Prostate gland (tissue), 2 donors: ENCODE results near the gene MT1B.
"Not testable (repeated sequence)": the region's sequence is repeated elsewhere in the genome, so short reads cannot be mapped to it uniquely, and the experiment has no call there.

Experiments used
- POLR2A ChIP-seq: fragments of 450-650 bp; IDR thresholded peaks from one replicate; pipeline ENCODE4 v1.6.1; 2016; ENCODE audit warnings: antibody characterized with exemption, mild to moderate bottlenecking
- POLR2AphosphoS5 ChIP-seq: sonication (generic); formaldehyde crosslinking; IDR thresholded peaks from one replicate; pipeline ENCODE4 v1.6.1; 2017; ENCODE audit warnings: antibody characterized with exemption
- TF ChIP-seq, protein P1 (sequence below), 4 experiments: fragments of 200-600 bp in 2 of 4; fragments of 450-650 bp in 2 of 4; sonication (generic) in 2 of 4; IDR thresholded peaks; 1 replicate in 3 of 4; 2 replicates in 1 of 4; pipeline ENCODE4 v1.5.1; 2016 to 2019; ENCODE audit warnings: antibody characterized with exemption in 4 of 4, mild to moderate bottlenecking in 2 of 4, moderate library complexity in 2 of 4

DNA sequence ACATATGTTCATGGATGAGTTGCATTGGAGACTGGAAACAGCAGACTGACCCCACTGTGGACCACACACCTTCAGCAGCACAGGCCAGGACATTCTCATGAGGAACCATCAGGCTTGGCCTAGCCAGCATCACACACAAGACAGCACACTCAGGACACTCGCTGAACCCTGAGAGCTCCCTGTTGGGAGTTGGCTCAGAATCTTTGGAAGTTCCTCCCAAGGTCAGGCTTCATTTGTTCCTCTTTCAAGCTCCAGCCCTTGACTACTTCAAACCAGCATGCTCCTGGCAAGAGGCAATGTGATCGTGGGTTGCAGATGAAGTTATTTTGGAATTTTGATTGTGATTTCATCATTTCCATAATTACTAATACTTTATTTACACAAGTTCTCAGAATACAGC, 20.0 kb downstream of the MT1B start:
- TF ChIP-seq, protein P1, sequence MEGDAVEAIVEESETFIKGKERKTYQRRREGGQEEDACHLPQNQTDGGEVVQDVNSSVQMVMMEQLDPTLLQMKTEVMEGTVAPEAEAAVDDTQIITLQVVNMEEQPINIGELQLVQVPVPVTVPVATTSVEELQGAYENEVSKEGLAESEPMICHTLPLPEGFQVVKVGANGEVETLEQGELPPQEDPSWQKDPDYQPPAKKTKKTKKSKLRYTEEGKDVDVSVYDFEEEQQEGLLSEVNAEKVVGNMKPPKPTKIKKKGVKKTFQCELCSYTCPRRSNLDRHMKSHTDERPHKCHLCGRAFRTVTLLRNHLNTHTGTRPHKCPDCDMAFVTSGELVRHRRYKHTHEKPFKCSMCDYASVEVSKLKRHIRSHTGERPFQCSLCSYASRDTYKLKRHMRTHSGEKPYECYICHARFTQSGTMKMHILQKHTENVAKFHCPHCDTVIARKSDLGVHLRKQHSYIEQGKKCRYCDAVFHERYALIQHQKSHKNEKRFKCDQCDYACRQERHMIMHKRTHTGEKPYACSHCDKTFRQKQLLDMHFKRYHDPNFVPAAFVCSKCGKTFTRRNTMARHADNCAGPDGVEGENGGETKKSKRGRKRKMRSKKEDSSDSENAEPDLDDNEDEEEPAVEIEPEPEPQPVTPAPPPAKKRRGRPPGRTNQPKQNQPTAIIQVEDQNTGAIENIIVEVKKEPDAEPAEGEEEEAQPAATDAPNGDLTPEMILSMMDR (IDR thresholded peaks at IDR 0.05): not testable (repeated sequence)
- TF ChIP-seq POLR2A, POLR2AphosphoS5: not testable (repeated sequence)
